GM18907 (cell line): Measurements from ENCODE around the gene SCLT1.

Experiments used
- ATAC-seq: cut with Tn5 transposase; IDR thresholded peaks from one replicate; pipeline ENCODE4 v1.9.1; 2021; ENCODE audit warnings: mild to moderate bottlenecking, moderate library complexity; ENCODE audit not compliant: unreplicated experiment

SCLT1 gene

DNA sequence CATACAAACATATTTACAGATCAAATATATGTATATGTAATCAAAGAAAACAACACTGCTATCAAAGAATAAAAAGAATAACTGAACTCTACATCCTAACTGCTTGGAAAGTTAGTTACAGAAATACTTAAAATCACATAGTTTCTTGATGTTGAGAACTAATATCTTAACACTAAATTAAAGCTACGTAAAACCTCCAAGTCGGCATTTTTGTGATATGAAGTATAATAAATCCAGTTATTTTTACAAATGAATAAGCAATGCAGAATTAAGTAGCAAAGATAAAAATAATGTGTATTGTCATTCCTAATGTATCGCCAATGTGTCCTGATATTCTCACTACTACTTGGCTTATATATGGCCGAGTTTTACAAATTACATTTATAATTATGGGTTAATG lies 215.4 kb downstream of the SCLT1 start:
- ATAC-seq = no peak

DNA sequence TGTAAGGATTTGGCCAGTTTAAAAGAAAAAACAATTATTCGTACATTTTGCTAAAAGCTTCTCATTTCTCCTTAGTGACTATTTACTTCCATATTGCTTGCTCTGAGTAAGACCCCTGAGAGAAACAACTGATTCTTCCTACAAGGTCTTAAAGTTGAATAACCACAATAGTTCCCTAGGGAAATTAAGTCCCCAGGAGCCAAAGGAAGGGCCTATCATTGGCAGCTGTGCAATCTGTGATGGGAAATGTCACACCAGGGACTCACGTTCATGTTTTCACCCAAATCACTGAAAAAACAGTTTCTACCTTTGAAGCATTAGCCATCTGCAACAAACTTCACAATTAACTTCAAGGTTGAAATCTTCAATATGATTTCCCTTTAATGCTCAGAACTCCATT lies 217.1 kb downstream of the SCLT1 start:
- no peak for ATAC-seq

DNA sequence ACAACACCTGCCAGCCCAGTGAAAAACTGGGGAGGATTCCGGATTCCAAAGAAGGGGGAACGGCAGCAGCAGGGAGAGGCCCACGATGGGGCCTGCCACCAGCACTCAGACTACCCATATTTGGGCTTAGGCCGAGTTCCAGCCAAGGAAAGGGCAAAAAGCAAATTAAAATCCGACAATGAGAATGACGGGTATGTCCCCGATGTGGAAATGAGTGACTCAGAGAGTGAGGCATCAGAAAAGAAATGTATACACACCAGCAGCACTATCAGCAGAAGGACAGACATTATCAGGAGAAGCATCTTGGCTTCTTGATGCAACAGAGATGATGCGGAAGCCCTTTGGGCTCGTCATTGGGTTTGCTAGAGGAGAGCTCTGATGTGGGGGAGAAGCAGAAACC lies 221.4 kb downstream of the SCLT1 start:
- ATAC-seq = no peak

DNA sequence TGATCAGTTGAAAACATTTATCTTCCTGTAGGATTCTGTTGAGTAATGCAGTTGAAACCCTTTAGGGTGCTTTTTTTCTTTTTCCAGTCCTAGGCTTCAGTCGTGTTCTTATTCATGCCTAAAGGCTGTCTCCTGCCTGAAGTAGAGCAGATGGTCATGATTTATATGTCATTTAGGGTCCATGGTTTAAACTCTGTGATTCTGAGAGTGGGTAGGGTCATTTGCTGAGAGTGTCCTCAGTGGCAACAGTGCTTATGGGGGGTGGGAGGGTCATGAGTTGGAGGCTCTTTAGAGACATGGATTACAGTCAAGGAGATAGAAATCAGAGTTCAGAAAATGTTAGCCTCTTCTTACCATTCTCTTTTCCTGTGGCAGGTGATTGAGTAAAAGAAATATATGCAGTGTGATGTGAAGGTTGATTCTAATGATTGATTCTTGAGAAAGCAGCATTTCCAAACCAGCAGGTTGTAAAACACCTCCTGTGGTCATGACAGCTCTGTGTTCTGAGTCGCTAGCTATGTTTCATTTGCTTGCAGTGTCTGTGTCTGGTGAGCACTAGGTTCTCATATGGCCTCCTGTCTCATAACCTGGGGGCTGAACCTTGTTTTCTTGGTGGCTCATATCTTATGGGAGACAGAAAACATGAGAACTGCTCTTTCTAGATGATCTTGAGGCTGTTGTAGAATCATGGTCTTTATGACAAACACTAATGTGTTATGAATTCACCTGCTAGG lies 223.4 kb downstream of the SCLT1 start:
- ATAC-seq = no peak

DNA sequence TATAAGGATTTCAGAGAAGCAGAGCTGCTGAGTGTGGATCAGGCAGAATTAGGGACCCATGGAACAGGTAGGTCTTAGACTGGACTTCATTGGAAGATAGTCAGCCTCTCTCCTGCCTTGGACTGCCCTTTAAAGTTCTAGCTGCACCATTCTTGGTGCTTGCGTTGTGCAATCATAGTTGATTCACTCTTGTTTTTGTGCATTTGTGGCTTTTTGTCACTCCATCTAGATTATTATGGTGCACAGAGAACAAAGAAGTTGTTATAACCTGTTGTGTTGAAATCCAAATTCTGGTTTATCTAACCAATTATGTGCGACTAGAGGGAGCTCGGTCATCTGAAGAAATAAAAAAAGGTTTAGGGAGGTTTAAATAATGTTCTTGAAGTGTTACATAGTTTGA lies 224.6 kb downstream of the SCLT1 start:
- no peak for ATAC-seq

DNA sequence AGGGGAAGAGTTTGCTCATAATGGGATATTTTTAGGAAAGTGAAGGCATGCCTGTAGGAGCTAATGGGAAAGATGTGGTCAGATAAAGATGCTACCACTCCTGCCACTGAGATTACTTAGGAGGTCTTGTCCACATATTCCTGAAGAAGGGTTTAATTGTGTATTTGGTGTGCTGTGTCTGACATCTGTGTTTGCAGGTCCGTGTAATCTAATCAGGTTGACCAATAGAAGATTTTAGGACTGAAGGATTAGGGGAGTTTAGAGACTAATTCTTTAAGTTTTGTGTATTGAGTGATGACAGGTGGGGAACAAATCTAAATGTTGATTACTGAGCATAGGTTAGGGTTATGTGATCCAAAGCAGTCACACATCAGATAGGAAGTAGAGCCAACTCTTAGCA lies 226.6 kb downstream of the SCLT1 start:
- ATAC-seq = no peak

DNA sequence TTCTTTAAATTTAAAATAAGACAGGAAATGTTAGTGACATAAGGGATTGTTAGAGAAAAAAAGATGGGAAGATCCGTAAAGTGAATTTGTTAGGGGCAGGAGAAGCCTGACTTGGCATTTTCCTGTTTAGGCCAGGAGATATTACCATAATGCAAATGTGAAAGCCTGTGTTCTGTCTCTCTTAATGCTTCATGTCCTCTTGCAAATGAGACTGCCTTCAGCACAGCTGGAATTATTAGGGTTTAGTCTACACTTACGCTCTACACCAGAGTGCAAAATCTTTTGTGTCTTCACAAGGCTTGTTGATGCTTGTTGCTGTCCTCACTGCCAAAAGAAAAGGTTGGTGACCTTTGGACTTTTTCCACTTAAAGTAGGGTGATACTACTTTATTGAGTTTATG lies 227.1 kb downstream of the SCLT1 start:
- no peak for ATAC-seq

DNA sequence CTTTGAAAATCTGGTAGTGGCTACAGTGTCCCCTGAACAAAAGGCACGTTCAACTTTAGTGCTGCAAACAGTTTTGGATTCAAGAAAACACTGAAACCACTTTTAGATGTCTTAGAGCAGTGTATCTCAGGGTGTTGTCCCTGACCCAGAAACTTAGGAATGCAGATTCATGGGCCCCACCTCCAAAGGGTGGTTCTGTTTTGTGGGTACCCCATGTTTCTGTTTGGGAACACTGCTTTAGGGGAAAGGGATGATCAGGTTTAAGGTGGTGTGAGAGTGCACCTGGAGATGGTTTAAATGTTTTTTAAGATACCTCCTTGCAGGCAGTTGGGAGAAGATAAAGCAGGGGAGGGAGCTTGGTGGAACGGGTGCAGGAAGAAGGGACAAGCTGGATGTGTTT lies 228.2 kb downstream of the SCLT1 start:
- no peak for ATAC-seq

DNA sequence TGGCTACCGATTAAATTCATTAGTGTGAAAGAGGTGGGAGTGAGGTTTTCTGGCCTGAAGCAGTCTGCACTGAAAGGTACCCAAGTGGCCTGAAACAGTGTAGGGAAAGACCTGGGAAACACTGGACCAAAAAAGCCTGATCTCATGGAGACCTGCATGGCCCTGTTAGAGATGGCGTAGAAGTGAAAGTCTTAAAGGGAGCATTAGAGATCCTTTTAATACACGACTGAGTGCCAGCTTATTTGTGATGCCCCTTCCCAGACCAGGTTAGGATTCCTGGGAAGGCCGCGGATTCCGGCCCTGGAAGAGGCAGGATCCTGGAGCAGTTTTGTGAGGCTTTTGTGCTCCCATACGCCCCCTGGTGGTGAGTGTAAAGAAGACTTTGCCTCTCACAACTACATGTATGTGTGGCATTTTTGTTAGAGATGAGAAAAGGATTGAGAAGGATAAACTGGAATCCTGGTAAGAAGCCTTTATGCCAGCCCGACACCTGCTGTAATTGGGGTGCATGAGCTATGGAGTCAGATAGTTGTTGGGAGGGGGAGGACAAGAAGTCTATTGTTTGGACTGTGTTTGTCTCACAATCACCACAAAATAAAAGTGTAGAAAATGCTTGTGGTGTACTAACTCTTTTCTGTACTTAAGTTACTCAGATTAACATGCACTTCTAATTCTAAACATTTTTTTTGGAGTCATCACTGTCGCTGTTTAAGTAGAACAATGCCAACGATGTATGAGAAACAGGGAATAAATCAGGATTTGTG lies 229.8 kb downstream of the SCLT1 start:
- no peak for ATAC-seq

DNA sequence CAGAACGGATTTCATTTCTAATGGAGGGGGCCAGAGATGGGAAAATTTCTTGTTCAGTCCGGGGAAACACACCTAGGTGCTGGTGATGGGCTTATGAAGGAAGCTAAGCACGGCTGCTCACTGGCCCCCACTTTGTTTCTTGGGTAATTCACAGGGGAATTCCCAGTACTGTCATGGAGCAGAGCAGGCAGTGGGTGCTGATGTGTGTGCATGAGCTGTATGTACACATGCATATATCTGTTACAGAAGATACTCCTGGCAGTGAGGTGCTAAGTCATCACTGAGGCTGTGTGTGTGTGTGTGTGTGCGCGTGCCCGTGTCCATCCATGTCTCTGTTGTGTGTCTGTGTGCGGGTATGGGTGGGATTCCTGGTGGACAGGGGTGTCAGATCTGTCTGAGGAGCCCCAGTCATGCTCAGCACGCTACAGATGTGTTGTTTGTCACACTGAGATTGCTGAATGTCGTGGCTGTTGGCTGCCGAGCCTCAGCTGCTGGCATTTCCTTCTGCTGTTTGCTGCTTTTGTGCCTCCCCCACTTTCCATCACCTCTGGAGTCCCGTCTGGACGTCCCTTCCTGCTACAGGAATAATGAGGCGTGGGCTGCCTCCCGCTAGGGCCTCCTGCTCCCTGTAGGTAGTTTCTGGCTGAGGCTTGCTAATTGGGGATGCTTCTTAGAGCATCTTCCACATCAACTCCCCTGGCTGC lies 230.6 kb downstream of the SCLT1 start:
- peak; percentile 79 for ATAC-seq

DNA sequence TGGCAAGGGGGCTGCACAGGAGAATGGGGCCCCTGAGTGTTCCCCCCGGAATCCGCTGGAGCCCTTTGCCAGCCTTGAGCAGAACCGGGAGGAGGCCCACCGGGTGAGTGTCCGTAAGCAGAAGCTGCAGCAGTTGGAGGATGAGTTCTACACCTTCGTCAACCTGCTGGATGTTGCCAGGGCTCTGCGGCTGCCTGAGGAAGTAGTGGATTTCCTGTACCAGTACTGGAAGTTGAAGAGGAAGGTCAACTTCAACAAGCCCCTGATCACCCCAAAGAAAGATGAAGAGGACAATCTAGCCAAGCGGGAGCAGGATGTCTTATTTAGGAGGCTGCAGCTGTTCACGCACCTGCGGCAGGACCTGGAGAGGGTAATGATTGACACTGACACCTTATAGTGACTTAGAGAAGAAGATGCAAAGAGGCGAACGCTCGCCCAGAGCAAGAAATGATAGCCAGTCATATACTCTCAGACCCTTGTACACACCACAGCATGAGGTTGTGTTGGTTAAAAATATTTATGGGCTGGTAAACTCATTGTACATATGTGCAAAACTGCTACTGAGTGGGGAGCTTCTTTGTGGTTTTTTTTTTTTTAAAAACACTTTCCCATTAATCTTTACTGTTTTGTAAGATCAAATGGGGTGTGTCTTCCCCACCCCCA lies 231.4 kb downstream of the SCLT1 start:
- peak; percentile 39 for ATAC-seq

DNA sequence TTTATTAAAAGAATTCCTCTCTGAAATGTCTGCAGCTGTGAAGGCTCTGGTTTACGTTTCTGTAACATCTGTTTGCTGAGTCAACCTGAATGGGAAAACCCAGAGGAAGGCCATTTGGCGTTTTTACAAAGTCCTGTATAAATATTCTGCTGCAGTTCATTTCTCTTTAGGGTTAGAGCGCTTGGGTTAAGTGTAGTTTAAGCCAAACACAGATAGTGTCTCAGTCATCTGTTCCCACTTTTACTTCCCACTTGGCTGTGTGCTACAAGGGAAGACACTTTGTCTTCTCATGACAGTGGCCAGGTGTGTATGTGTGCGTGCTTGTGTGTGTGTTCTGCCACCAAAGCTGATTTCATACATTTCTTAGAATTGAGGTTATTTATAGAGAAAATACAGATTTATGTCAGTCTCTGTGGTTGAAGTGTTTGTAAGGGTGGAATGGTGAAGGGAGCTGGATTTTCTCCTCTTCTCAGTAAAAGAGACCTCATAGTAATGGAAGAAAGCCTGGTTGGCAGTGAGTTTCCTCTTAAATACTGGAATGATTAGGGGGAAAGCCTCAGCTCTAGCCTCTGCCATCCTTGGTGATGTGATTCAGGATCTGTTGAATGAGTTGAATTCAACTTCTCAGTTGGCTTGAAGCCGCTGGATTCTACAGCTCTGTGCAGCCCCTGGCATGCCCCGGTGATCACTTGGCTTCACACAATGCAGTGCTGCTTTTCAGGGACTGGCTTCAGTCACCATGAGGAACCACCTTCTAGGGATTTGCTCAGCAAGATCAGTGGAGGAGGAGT lies 233.3 kb downstream of the SCLT1 start:
- no peak for ATAC-seq

DNA sequence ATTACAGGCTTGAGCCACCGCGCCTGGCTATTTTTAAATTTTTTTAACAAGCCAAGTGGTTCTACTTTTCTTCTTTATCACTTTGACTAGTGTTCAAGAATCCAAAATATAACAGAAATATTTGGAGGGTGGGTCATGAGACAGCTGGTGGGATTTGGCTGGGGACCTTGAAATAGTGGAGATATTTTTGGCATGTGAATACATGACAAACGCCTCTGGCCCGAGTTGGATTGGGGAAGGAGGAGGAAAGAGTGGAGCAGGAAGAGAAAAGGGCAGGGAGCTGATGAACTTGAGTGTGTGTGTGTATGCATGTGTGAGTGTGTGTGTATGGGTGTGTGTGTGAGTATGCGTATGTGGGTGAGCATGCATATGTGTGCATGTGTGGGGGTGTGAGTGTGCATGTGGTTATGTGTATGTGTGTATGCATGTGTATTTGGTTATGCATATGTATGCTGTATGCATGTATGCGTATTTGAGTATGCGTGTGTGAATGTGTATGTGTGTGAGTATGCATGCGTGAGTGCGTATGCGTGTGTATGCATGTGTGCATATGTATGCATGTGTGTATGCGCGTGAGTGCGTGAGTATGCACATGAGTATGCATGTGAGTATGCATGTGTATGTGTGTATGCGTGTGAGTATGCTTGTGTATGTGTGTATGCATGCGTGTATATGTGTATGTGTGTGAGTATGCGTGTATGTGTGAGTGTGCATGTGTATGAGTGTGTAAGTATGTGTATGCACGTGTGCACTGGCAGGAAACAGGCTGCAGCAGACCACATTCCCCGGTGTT lies 234.3 kb downstream of the SCLT1 start:
- no peak for ATAC-seq

DNA sequence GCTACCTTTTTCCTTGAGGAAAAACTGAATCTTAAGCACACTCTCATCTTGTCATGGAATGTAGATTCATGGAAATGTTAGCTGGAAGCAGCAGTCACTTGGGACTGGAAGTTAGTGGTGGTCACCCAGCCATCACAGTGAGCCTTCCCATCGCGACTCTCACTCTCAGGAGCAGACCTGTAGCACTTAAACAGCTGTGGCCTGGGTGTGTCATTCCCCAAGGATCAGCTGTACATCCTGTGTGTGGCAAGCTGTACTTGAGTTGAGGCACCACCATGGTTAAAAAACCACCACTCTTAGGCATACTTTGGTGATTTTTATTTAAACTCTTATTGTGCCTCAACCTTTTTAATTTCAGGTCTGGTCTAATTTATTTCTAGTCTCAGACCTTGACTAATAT lies 237.1 kb downstream of the SCLT1 start:
- ATAC-seq = no peak

DNA sequence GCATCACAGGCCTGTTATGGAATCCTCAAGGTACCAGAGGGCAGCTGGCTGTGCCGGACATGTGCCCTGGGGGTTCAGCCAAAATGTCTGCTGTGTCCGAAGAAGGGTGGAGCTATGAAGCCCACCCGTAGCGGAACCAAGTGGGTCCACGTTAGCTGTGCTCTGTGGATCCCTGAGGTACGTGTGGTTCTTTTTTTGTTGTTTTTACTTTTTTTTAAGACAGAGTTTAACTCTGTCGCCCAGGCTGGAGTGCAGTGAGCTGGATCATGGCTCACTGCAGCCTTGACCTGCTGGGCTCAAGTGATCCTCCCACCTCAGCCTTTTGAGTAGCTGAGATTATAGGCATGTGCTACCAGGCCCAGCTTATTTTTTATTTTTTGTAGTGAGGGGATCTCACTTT lies 237.7 kb downstream of the SCLT1 start:
- ATAC-seq = no peak

DNA sequence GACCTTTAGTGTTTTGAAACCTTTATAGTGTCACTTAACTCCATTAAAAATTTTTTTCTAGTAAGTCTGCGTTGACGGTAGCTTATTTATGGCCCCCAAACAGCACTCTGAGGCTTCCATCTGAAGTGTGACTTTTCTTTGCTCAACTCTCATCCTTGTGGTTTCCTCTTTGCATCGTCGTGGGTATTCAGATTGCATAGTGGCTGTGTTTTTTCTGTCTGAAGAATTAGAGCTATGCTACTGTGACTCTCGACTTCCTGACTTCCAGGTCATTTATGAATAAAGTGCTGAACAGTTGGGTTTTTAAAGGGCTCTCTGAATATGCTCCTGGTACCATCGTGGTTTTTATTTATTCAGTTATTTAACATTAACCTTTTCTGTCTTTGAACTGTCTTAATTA lies 238.9 kb downstream of the SCLT1 start:
- peak; percentile 57 for ATAC-seq

DNA sequence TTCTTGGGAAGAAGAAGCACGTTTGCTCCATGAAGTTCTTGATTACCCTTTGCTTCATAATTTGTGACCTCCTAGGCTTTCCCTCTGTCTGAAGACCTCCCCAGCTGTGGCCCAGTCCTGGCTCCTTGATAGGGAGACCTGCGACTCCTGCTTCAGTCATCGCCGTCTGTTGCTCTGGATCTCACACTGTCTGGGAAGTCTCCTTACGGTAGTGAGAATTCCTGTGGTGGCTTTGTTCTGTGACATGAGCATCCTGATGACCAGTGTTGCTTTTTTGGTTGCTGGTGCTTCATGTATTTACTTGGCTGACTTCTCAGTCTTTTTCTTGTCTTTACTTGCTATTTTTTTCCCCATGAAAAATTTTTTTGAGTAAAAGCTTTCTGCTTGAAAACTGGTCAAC lies 239.6 kb downstream of the SCLT1 start:
- no peak for ATAC-seq

DNA sequence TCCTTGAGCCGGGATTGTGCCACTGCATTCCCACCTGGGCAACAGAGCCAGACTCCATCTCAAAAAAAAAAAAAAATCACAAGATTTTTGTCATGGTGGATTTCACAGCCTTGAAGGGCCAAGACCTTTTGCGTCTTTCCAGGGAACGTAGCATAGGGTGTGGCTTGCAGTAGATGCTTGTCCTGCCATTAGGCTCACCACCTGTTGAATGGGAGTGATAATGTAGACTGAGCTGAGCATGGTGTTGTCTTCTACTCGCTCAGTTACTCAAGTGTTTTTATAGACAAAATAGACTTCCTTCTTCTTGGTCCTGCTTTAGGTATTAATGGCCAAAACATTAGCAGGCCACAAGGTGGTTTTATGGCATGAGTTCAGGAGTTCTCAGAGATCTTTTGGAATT lies 243.1 kb downstream of the SCLT1 start:
- no peak for ATAC-seq

DNA sequence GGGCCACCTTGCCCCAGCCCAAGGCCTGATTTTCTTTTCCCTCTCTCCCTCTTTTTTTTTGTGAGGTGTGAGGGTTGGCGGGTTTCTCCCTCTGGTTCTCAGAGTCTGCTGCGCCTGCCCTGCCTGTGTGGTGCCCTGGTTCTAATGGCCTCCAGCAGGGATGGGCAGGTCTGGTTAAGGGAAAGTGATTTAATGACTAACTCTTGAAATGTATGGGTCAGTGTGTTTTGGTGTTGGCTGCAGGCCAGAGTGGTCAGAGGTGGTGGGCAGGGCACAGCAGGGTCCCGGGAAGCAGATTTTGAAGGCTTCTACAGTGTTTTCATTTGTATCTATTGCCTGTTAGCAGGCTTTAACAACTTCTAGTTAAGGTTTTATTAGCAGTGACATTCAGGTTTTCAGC lies 244.9 kb downstream of the SCLT1 start:
- ATAC-seq = no peak
